Loucy (cell line): ENCODE results near the gene MSL3B.

Experiments used
- CTCF ChIP-seq: fragments of 200-600 bp; sonication (generic); conservative IDR thresholded peaks from 2 replicates; pipeline ENCODE4 v1.5.1; 2014; ENCODE audit warnings: mild to moderate bottlenecking, antibody characterized with exemption, low read length
- EZH2phosphoT487 ChIP-seq: fragments of 200-600 bp; IDR thresholded peaks from 2 replicates; pipeline ENCODE4 v1.6.1; 2018; ENCODE audit warnings: antibody characterized with exemption, mild to moderate bottlenecking, moderate library complexity, borderline replicate concordance

- no peak for TF ChIP-seq CTCF
- TF ChIP-seq EZH2phosphoT487, result no peak
These were observed 18.4 kb downstream of the MSL3B start for GRCh38 chr2:233849607-233850271.
